Measurements from ENCODE around the gene UBL3. TPM values are rescaled to one million over a fixed set of nuclear protein-coding genes. Genes with fewer than 3 reads are reported as not detected.

Gene UBL3
- total RNA-seq, 1 experiment from 2014 or later, result 10.7 TPM

DNA sequence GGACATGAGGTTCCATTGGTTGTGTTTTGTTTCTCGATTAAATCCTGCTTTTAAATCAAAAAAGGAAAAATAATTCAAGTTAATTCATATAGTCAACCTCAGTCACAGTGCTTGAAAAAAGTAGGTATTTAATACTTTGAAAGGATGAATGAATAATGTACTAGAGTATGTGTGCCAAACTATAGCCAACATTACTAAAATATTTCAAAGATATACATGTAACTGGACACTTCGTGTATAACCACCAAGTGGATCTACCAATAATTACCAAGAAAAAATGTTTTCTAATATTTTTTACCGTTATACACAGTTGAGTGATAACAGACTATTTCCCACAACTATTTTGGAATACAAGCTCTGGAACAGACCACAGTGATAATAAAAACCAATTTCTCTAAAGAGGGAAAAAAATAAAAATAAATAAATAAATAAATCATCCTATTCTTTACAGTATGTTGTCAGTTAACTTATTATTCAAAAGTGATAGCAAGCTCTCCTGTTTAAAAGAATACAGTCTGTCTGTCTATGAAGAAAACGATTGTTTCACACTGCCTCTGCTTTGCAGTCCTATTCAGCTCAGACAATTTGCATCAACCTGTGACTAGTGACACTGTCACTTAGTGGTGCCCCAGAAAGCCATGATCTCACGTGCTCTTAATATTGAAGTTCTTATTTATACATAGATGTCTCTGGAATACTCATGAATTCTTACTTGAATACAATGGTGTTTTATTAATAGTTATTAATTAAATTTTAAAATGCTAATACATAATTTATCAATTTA is 58.2 kb downstream of the UBL3 start:
- Histone ChIP-seq H3K4me2 (ENCODE audit: low read length) (no peak overlapping the region), H3K79me2 (ENCODE audit: insufficient read depth, low read length) (no peaks in the 10 kb centered on the region), H3K4me1 (ENCODE audit: control insufficient read depth in 1 of 2, insufficient read depth in 2 of 2, low read length in 2 of 2) (no peaks in the 10 kb centered on the region), H3K4me3 (replicated peaks in 1 of 2; ENCODE audit: low read depth in 1 of 2, low read length in 2 of 2) (no peak overlapping the region), H3K27ac (ENCODE audit: low read depth, low read length) (no peak overlapping the region), H3K9me2 (ENCODE audit: insufficient read depth) (no peaks in the 10 kb centered on the region), H2AFZ (ENCODE audit: low read depth, low read length, poor library complexity, severe bottlenecking) (no peak overlapping the region), H3K9ac (ENCODE audit: low read length) (no peak overlapping the region), H4K20me1 (ENCODE audit: insufficient read depth) (no peaks in the 10 kb centered on the region), H3K36me3 (ENCODE audit: control insufficient read depth in 1 of 2, insufficient read depth in 2 of 2, low read length in 2 of 2) (no peaks in the 10 kb centered on the region), H3K9me3 (ENCODE audit: control insufficient read depth in 1 of 2, insufficient read depth in 1 of 2, low read depth in 1 of 2, low read length in 2 of 2) (no peaks in the 10 kb centered on the region), H3K27me3 (ENCODE audit: insufficient read depth, low read length) (no peaks in the 10 kb centered on the region)
- no peak for TF ChIP-seq EZH2 (IDR thresholded peaks at IDR 0.05)
- TF ChIP-seq, protein P1, sequence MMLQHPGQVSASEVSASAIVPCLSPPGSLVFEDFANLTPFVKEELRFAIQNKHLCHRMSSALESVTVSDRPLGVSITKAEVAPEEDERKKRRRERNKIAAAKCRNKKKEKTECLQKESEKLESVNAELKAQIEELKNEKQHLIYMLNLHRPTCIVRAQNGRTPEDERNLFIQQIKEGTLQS (IDR thresholded peaks at IDR 0.05), result no peak
- TF ChIP-seq ELF1 (IDR thresholded peaks at IDR 0.05; ENCODE audit: borderline replicate concordance, low read depth), result no peak
- TF ChIP-seq SP1 (IDR thresholded peaks at IDR 0.05; ENCODE audit: low read depth), result no peak
- no peak for TF ChIP-seq POLR2AphosphoS5 (IDR thresholded peaks at IDR 0.05; ENCODE audit: low read depth, low read length)
- TF ChIP-seq RAD21 (IDR thresholded peaks at IDR 0.05; ENCODE audit: low read depth), result no peak
- no peak for TF ChIP-seq POLR2A (IDR thresholded peaks at IDR 0.05; ENCODE audit: borderline replicate concordance, extremely low read depth, insufficient read depth, insufficient read length)
- no peak for TF ChIP-seq EGR1 (IDR thresholded peaks at IDR 0.05; ENCODE audit: low read depth)
- TF ChIP-seq ZNF274 (IDR thresholded peaks at IDR 0.05; ENCODE audit: low read depth, low read length), result no peak
- no peak for TF ChIP-seq REST (IDR thresholded peaks at IDR 0.05; ENCODE audit: low read depth)
- TF ChIP-seq YY1 (IDR thresholded peaks at IDR 0.05; ENCODE audit: extremely low read depth, insufficient replicate concordance, low read depth, low read length), result no peak
- TF ChIP-seq TCF7L2 (IDR thresholded peaks at IDR 0.05; ENCODE audit: borderline replicate concordance, extremely low read depth, insufficient read depth, insufficient read length), result no peak
- TF ChIP-seq JUND (IDR thresholded peaks at IDR 0.05), result no peak
- no peak for TF ChIP-seq ZFX (IDR thresholded peaks at IDR 0.05)
- no peak for TF ChIP-seq MAX (IDR thresholded peaks at IDR 0.05)
- no peak for TF ChIP-seq SRF (IDR thresholded peaks at IDR 0.05; ENCODE audit: low read depth)
- TF ChIP-seq, protein P2, sequence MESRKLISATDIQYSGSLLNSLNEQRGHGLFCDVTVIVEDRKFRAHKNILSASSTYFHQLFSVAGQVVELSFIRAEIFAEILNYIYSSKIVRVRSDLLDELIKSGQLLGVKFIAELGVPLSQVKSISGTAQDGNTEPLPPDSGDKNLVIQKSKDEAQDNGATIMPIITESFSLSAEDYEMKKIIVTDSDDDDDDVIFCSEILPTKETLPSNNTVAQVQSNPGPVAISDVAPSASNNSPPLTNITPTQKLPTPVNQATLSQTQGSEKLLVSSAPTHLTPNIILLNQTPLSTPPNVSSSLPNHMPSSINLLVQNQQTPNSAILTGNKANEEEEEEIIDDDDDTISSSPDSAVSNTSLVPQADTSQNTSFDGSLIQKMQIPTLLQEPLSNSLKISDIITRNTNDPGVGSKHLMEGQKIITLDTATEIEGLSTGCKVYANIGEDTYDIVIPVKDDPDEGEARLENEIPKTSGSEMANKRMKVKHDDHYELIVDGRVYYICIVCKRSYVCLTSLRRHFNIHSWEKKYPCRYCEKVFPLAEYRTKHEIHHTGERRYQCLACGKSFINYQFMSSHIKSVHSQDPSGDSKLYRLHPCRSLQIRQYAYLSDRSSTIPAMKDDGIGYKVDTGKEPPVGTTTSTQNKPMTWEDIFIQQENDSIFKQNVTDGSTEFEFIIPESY (IDR thresholded peaks at IDR 0.05; ENCODE audit: extremely low read depth, insufficient replicate concordance, low read length), result no peak
- no peak for TF ChIP-seq SIN3A (IDR thresholded peaks at IDR 0.05; ENCODE audit: low read depth)
- DNase-seq (ENCODE audit: low read depth, low spot score) (no peak), ATAC-seq (no peak)
- ChIA-PET RAD21 (ENCODE audit: low non-redundant PET in 1 of 2, low total read pairs in 2 of 2, uncharacterized antibody in 2 of 2, unreplicated experiment in 2 of 2) (no interaction called here), POLR2A (no interaction called here), CTCF (interaction anchor here (1.3 kb wide), 1 partner anchor 21 kb away, joined by 4 read pairs; no protein-coding TSS in a partner anchor)
- no TSS peak for BruUV-seq (replicated peaks)
- intact Hi-C loops (cut with micrococcal nuclease), result no loop called here
